ENCODE data around the gene MRPL1.

DNA sequence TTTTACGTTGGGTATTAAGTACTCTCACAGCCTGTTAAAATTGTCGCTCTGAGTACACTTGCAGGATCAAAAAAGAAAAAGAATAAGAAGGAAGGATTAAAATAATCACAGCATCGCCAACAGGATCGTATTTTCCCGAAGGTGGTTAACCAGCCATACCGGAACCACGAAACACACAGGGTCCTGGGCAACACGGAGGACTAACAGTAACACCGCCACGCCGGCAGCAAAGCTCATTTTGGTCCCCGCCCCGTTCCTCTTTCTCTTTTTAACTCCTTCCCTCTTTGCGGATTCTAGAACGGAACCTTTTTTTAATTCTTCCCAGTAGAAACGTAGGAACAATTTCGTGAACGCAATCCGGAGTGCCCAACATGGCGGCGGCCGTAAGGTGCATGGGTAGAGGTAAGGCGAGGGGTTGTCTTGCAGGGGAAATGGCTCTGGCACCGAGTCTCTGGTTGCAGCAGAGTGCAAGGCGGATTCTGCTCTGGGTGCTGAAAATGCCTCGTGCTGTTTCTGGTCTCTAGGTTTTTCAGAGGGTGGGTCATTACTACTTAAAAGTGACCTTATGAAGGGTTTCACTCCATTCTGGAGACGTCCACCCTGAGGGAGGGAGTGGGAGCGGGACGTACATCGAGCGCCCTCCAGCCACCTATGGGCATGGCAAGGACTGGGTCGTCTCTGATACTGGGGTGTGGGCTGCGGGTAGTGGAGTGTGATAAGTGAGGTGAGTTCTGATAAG, at the start of gene MRPL1:
- TF ChIP-seq CTCF (IDR thresholded peaks at IDR 0.05) = no peak
- TF ChIP-seq POLR2A (IDR thresholded peaks at IDR 0.05) = no peak
